NCI-H345 treated with DMSO at 0.1 percent for 48 hours (cell line): Measurements from ENCODE around the gene NR3C2.

Source experiments
- DNase-seq: peaks from one replicate; lab custom pipeline; 2025; ENCODE audit not compliant: unreplicated experiment; lab: John Stamatoyannopoulos, UW

Gene NR3C2

GRCh38 chr4:148057984-148058859 is 384.0 kb downstream of the NR3C2 start:
- DNase-seq = no peak

- no peak for DNase-seq
Observed at GRCh38 chr4:148057516-148057915, 384.7 kb downstream of the NR3C2 start.

- peak; percentile 2 for DNase-seq
Observed at GRCh38 chr4:148056879-148057278, 385.3 kb downstream of the NR3C2 start.

GRCh38 chr4:148055844-148056243 is 386.4 kb downstream of the NR3C2 start:
- no peak for DNase-seq

- no peak for DNase-seq
Observed at GRCh38 chr4:148054275-148054674, 387.9 kb downstream of the NR3C2 start.

GRCh38 chr4:148053298-148054003 is 388.8 kb downstream of the NR3C2 start:
- no peak for DNase-seq

- no peak for DNase-seq
Observed at GRCh38 chr4:148052448-148052847, 389.8 kb downstream of the NR3C2 start.

GRCh38 chr4:148051403-148051802 is 390.8 kb downstream of the NR3C2 start:
- DNase-seq = no peak

GRCh38 chr4:148048598-148048997 is 393.6 kb downstream of the NR3C2 start:
- DNase-seq = no peak

- DNase-seq = no peak
Observed at GRCh38 chr4:148044912-148045352, 397.3 kb downstream of the NR3C2 start.

GRCh38 chr4:148044089-148044911 is 397.9 kb downstream of the NR3C2 start:
- DNase-seq = no peak

GRCh38 chr4:148041606-148042329 is 400.4 kb downstream of the NR3C2 start:
- DNase-seq = no peak

GRCh38 chr4:148034813-148035212 is 407.4 kb downstream of the NR3C2 start:
- no peak for DNase-seq

GRCh38 chr4:148030193-148030873 is 411.9 kb downstream of the NR3C2 start:
- no peak for DNase-seq

GRCh38 chr4:148029781-148030180 is 412.4 kb downstream of the NR3C2 start:
- no peak for DNase-seq
